Loucy (cell line): ENCODE results near the gene MGMT.

Source experiments
- H2AFZ ChIP-seq: fragments of 200-600 bp; sonication (generic); 2 replicates; pipeline ENCODE4 v1.6.0; 2016; ENCODE audit warnings: antibody characterized with exemption, mild to moderate bottlenecking, low read length, moderate library complexity
- H3F3A ChIP-seq: fragments of 200-600 bp; 2 replicates; pipeline ENCODE4 v1.6.0; 2016; ENCODE audit warnings: antibody characterized with exemption, low read depth, mild to moderate bottlenecking
- H3K27me3 ChIP-seq: fragments of 200-600 bp; sonication (generic); 2 replicates; pipeline ENCODE4 v1.6.1; 2014; ENCODE audit warnings: low read length, mild to moderate bottlenecking; ENCODE audit not compliant: insufficient read depth, poor library complexity, severe bottlenecking
- H3K36me3 ChIP-seq: fragments of 200-600 bp; sonication (generic); 2 replicates; pipeline ENCODE4 v1.6.1; 2016; ENCODE audit warnings: low read length; ENCODE audit not compliant: insufficient read depth
- H3K4me1 ChIP-seq: fragments of 200-600 bp; sonication (generic); 2 replicates; pipeline ENCODE4 v1.5.1; 2014; ENCODE audit warnings: low read length, mild to moderate bottlenecking; ENCODE audit not compliant: insufficient read depth, poor library complexity, severe bottlenecking
- H3K4me2 ChIP-seq: fragments of 200-600 bp; sonication (generic); 2 replicates; pipeline ENCODE4 v1.6.0; 2014; ENCODE audit warnings: antibody characterized with exemption, low read length, low read depth, mild to moderate bottlenecking; ENCODE audit not compliant: poor library complexity, severe bottlenecking
- H3K4me3 ChIP-seq: fragments of 200-600 bp; sonication (generic); 2 replicates; pipeline ENCODE4 v1.5.1; 2014; ENCODE audit warnings: low read length, mild to moderate bottlenecking, mixed read lengths; ENCODE audit not compliant: poor library complexity, severe bottlenecking
- H3K79me2 ChIP-seq: fragments of 200-600 bp; sonication (generic); 2 replicates; pipeline ENCODE4 v1.6.1; 2014; ENCODE audit warnings: low read length; ENCODE audit not compliant: insufficient read depth
- H3K9ac ChIP-seq: fragments of 200-600 bp; sonication (generic); 2 replicates; pipeline ENCODE4 v1.6.0; 2014; ENCODE audit warnings: mild to moderate bottlenecking, low read depth, low read length, moderate library complexity; ENCODE audit not compliant: poor library complexity, severe bottlenecking
- H3K9me2 ChIP-seq: fragments of 200-600 bp; sonication (generic); replicated peaks from 2 replicates; pipeline ENCODE4 v1.6.1; 2016; ENCODE audit warnings: low read depth, low read length, mixed read lengths
- H3K9me3 ChIP-seq: fragments of 200-600 bp; sonication (generic); 2 replicates; pipeline ENCODE4 v1.6.1; 2014; ENCODE audit warnings: mild to moderate bottlenecking, antibody characterized with exemption, low read length, low read depth; ENCODE audit not compliant: insufficient read depth
- H4K20me1 ChIP-seq: fragments of 200-600 bp; sonication (generic); 2 replicates; pipeline ENCODE4 v1.6.0; 2014; ENCODE audit warnings: antibody characterized with exemption, low read length, mild to moderate bottlenecking; ENCODE audit not compliant: insufficient read depth, poor library complexity, severe bottlenecking
- EZH2phosphoT487 ChIP-seq: fragments of 200-600 bp; IDR thresholded peaks from 2 replicates; pipeline ENCODE4 v1.6.1; 2018; ENCODE audit warnings: antibody characterized with exemption, mild to moderate bottlenecking, moderate library complexity, borderline replicate concordance
- TF ChIP-seq, protein P1 (sequence below): fragments of 200-600 bp; sonication (generic); conservative IDR thresholded peaks from 2 replicates; pipeline ENCODE4 v1.5.1; 2014; ENCODE audit warnings: mild to moderate bottlenecking, antibody characterized with exemption, low read length

Gene MGMT

GRCh38 chr10:129646973-129647372 lies 179.9 kb downstream of the MGMT start:
- Histone ChIP-seq H3K79me2 (no peaks in the 10 kb centered on the region), H3K4me3 (no peak overlapping the region), H3K36me3 (no peaks in the 10 kb centered on the region), H3K9ac (no peak overlapping the region), H3F3A (no peaks in the 10 kb centered on the region), H4K20me1 (no peaks in the 10 kb centered on the region), H3K4me1 (peaks cover 21% of the 10 kb centered on the region), H3K4me2 (no peak overlapping the region), H2AFZ (no peak overlapping the region), H3K27me3 (no peaks in the 10 kb centered on the region), H3K9me3 (no peaks in the 10 kb centered on the region), H3K9me2 (no peaks in the 10 kb centered on the region)
- no peak for TF ChIP-seq EZH2phosphoT487
- TF ChIP-seq, protein P1, sequence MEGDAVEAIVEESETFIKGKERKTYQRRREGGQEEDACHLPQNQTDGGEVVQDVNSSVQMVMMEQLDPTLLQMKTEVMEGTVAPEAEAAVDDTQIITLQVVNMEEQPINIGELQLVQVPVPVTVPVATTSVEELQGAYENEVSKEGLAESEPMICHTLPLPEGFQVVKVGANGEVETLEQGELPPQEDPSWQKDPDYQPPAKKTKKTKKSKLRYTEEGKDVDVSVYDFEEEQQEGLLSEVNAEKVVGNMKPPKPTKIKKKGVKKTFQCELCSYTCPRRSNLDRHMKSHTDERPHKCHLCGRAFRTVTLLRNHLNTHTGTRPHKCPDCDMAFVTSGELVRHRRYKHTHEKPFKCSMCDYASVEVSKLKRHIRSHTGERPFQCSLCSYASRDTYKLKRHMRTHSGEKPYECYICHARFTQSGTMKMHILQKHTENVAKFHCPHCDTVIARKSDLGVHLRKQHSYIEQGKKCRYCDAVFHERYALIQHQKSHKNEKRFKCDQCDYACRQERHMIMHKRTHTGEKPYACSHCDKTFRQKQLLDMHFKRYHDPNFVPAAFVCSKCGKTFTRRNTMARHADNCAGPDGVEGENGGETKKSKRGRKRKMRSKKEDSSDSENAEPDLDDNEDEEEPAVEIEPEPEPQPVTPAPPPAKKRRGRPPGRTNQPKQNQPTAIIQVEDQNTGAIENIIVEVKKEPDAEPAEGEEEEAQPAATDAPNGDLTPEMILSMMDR: no peak

GRCh38 chr10:129647590-129647989 lies 180.5 kb downstream of the MGMT start:
- no peaks in the 10 kb centered on the region for H3K9me3 ChIP-seq
- H2AFZ ChIP-seq: no peak overlapping the region
- H3K4me3 ChIP-seq: no peak overlapping the region
- H3K9me2 ChIP-seq: no peaks in the 10 kb centered on the region
- no peak for TF ChIP-seq EZH2phosphoT487
- TF ChIP-seq, protein P1: no peak
- H3K36me3 ChIP-seq: no peaks in the 10 kb centered on the region
- no peaks in the 10 kb centered on the region for H3K27me3 ChIP-seq
- H3K4me1 ChIP-seq: peaks cover 16% of the 10 kb centered on the region
- no peaks in the 10 kb centered on the region for H4K20me1 ChIP-seq
- H3K4me2 ChIP-seq: no peak overlapping the region
- no peak overlapping the region for H3K9ac ChIP-seq
- no peaks in the 10 kb centered on the region for H3F3A ChIP-seq
- H3K79me2 ChIP-seq: no peaks in the 10 kb centered on the region

- Histone ChIP-seq H3K4me2 (no peak overlapping the region), H3K4me1 (peaks cover 4% of the 10 kb centered on the region), H3K27me3 (no peaks in the 10 kb centered on the region), H3K9me2 (no peaks in the 10 kb centered on the region), H2AFZ (no peak overlapping the region), H3K9ac (no peak overlapping the region), H4K20me1 (no peaks in the 10 kb centered on the region), H3K4me3 (no peak overlapping the region), H3K9me3 (no peaks in the 10 kb centered on the region), H3F3A (no peaks in the 10 kb centered on the region), H3K79me2 (no peaks in the 10 kb centered on the region), H3K36me3 (no peaks in the 10 kb centered on the region)
- no peak for TF ChIP-seq EZH2phosphoT487
- TF ChIP-seq, protein P1: no peak
Measured at GRCh38 chr10:129648856-129649255, 181.8 kb downstream of the MGMT start.
